GM21717 (cell line): Measurements from ENCODE around the gene TSPAN7.
A peak's percentile ranks its signal among the peaks of the same experiment; 100 is the strongest.

ENCODE experiments used
- ATAC-seq: cut with Tn5 transposase; IDR thresholded peaks from one replicate; pipeline ENCODE4 v1.9.1; 2021; ENCODE audit warnings: mild to moderate bottlenecking, moderate library complexity; ENCODE audit not compliant: unreplicated experiment

The TSPAN7 gene, protein sequence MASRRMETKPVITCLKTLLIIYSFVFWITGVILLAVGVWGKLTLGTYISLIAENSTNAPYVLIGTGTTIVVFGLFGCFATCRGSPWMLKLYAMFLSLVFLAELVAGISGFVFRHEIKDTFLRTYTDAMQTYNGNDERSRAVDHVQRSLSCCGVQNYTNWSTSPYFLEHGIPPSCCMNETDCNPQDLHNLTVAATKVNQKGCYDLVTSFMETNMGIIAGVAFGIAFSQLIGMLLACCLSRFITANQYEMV

GRCh38 chrX:38561126-38561868 lies at the start of gene TSPAN7:
Gene TSPAN7, plus strand, starts transcription at chrX:38561542. Its CDS starts 5 bp downstream, at chrX:38561547.
- peak; percentile 55 for ATAC-seq

DNA sequence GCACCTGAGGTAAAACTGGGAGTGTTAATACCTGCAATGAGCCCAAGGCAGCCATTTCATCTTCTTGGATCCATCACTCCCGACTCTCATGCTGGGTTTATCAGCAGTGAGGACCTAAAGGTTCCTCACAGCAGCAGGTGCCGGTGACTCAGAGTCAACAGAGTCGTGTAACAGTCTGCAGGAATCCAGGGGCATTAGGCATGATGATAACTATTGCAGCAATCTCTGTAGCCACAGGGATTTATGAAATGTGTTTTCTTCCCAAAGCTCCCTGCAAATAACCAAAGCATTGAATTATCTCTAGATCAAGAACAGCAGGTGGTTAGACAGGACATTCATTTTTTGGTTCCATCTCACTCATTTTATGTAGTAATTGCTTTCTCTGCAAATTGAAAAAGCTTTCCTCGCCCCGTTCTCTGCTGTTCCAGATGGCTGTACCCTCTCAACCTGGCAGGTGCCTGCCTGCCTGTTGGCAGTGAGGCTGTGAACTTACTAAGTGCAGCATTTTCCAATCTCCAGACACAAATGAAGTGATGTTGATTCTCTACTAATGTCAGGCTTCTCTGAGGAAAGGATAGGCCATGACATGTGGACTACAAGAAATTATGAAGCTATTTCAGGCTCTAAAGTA lies 48.1 kb upstream of the TSPAN7 start:
- ATAC-seq = no peak

DNA sequence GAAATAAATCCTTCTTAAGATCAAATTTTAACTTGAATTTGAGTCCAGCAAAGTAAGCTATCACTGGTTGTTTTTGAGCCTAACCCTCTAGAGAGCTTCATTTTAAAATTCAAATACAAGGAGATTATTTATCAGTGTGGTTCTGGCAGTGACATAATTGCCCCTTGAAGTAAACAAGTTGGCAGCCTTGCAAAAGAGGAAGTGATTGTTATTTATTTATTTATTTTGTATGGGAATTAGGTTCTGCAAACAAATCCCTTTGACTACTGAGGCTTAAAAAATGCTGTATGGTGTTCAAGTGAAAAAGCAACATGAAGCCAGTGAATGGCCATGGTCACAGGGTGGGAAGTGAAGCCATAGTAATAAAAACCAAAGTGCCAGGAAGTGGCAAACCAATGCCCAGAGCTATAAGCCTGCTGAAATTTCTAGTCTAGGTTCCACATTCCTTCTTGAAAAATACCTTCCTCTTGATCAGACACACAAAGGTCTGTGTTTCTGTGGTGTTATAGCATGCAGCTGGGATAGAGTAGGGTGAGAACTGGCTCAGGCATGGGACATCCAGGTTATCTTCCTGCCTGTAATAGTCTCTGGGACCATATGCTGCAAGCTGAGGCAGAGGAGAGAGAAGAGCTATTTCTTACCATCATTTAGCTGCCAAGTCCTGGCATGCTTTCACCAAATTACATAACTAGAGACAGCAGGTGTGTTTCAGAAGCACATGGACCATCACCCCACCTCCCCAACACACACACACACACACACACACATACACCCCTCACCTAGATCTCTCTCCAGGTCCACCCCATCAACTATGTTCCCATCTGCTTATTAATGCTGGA lies 47.1 kb upstream of the TSPAN7 start:
- no peak for ATAC-seq

GRCh38 chrX:38515291-38515690 lies 46.1 kb upstream of the TSPAN7 start:
- no peak for ATAC-seq

GRCh38 chrX:38516196-38516774 lies 45.1 kb upstream of the TSPAN7 start:
- no peak for ATAC-seq

GRCh38 chrX:38519651-38520050 lies 41.7 kb upstream of the TSPAN7 start:
- no peak for ATAC-seq

GRCh38 chrX:38538134-38538533 lies 23.2 kb upstream of the TSPAN7 start:
- ATAC-seq = no peak

GRCh38 chrX:38539748-38540147 lies 21.6 kb upstream of the TSPAN7 start:
- no peak for ATAC-seq

DNA sequence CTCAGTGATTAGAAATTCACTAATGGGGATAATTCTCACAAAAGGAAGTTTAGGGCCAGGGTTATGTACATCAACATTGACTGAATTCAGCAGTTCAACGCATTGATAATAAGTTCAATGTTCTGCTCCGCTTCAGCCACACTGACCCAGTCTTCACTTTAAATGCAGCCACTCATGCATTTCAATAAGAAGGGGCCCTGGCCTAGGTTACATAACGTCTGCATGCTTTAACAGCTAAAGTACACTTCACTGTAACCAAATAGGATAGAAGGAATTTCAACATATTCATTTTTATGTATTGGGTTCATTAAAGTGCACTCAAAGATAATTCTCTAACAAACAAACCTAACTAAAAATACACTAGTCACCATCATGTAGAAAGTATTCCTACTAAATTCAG lies 12.8 kb upstream of the TSPAN7 start:
- no peak for ATAC-seq

DNA sequence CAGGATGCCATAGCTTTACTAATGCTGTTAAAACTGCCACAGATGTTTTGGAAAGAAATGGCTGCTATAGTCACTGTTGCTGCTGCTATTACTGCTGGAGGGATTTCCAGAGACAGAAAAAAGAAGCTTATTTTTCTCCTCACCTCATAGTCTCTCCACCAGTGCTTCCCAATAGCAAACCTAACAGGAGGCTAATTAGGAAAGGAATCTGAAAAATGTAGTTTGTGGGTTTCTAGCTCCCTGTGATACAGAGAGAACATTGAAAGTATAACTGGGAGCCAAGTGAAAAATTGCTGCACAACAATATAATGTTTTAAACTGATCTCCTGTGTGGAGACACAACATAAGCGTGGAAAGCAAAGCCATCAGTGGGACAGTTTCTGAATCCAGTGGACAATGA lies 8.6 kb upstream of the TSPAN7 start:
- ATAC-seq = no peak

DNA sequence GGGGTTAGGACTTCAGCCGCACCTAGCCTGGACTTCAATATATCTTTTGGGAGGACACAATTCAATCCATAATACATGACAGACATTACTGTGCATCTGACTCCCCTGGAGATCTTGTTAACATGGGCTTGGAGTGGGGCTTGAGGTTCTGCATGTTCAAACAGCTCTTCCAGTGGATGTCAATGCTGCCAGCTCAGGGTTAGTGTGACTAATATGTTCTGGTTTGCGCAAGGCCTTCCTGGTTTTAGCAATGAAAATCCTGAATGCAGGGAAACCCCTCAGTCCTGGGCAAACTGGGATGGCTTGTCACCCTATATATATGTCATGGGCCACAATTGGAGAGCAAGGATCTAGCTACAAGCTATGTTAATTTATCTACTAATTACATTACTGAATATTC lies 2.7 kb upstream of the TSPAN7 start:
- ATAC-seq = no peak

- ATAC-seq = no peak
These were observed 591 bp upstream of the TSPAN7 start for GRCh38 chrX:38560776-38561125.

GRCh38 chrX:38561951-38562719 lies 793 bp downstream of the TSPAN7 start:
- ATAC-seq = no peak

- ATAC-seq = no peak
These were observed 1.7 kb downstream of the TSPAN7 start for GRCh38 chrX:38563030-38563429.

DNA sequence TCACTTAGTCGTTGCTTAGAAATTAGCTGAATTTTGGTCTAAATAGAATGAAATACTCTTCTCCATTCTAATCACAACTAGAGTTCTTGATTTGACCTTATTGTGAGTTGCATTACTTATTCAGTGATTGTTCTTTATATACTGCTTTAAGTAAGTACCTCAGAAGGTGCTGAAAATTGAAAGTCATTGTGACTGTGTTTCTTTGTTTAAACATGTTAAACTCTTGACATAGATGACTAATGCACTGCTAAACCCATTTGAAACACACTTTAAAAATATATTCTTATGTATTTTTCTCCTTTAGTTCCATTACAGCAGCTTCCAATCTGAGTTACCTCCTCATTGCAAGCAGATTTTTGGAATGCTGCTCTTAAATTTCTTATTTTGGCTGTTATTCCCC lies 9.1 kb downstream of the TSPAN7 start:
- ATAC-seq = no peak

DNA sequence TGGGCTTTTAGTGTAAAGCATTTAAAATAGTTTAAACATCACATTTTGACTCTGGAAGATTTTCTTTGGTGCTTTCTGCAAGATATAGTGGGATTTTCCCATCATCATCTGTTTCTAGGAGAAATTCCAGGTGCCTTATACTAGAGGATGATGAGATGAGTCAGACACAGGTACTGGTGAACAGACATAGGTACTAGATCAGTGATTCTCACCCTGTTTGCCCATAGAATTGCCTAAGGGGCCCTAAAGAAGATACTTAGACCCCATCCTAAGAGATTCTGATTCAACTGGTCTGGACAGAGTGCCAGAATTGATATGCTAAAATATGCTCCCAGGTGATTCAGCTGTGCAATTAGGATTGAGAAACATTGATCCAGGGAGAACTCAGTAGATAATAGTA lies 9.7 kb downstream of the TSPAN7 start:
- no peak for ATAC-seq

GRCh38 chrX:38574858-38575257 lies 13.5 kb downstream of the TSPAN7 start:
- no peak for ATAC-seq

DNA sequence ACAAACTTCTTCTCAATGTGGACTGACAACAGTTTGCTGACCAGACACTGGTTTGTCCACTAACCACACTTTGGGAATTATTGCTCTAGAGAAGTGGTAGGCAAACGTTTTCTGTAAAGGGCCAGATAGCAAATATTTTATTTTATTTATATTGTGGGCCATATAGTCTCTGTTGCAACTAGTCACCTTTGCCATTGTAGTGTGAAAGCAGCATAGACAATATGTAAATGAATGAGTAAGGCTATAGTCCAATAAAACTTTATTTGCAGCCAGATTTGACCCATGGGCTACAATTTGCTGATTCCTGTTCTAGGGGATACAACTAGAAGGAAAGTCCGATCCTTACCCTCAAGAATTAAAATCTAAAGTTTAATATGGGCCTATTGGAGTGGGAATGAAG lies 14.5 kb downstream of the TSPAN7 start:
- no peak for ATAC-seq

- ATAC-seq = no peak
These were observed 16.4 kb downstream of the TSPAN7 start for GRCh38 chrX:38577738-38578137.

GRCh38 chrX:38578167-38578566 lies 16.8 kb downstream of the TSPAN7 start:
- no peak for ATAC-seq
